Activated naive CD4-positive, alpha-beta T cell treated with anti-CD3 and anti-CD28 coated beads, Interleukin-2, amount 50 U/mL, for 16 hours (primary cell): ENCODE data around the gene ZNF576.
"Not testable (repeated sequence)": the region's sequence is repeated elsewhere in the genome, so short reads cannot be mapped to it uniquely, and the experiment has no call there.

ENCODE experiments used
- DNase-seq: peaks from one replicate; pipeline ENCODE4 v3.0.0-alpha.2; 2020

Gene ZNF576

GRCh38 chr19:43600326-43600725, 3.9 kb downstream of the ZNF576 start:
- not testable (repeated sequence) for DNase-seq

GRCh38 chr19:43605875-43606568, 9.6 kb downstream of the ZNF576 start:
- DNase-seq, result no peak

GRCh38 chr19:43606569-43607229, 10.3 kb downstream of the ZNF576 start:
- DNase-seq, result no peak

- DNase-seq, result no peak
Observed at GRCh38 chr19:43607238-43608205, 11.1 kb downstream of the ZNF576 start.

GRCh38 chr19:43609872-43610271, 13.5 kb downstream of the ZNF576 start:
- DNase-seq, result no peak

GRCh38 chr19:43610493-43610892, 14.1 kb downstream of the ZNF576 start:
- no peak for DNase-seq

GRCh38 chr19:43611788-43612187, 15.4 kb downstream of the ZNF576 start, which contains the start of gene SRRM5:
SRRM5 (plus strand) TSS chr19:43612088; CDS start chr19:43612122, 34 bp downstream.
- no peak for DNase-seq

GRCh38 chr19:43612374-43612773, 16.0 kb downstream of the ZNF576 start:
- DNase-seq, result no peak

- DNase-seq, result no peak
Observed at GRCh38 chr19:43616306-43616705, 19.9 kb downstream of the ZNF576 start.

- DNase-seq, result no peak
Observed at GRCh38 chr19:43616954-43617353, 20.6 kb downstream of the ZNF576 start.

- DNase-seq, result peak; percentile 57
Observed at GRCh38 chr19:43618921-43619261, 22.5 kb downstream of the ZNF576 start.

GRCh38 chr19:43619262-43620060, 23.1 kb downstream of the ZNF576 start, which contains the start of gene ZNF428:
ZNF428 (minus strand) TSS chr19:43619629; CDS start chr19:43614304, 5,325 bp downstream.
- DNase-seq, result peak; percentile 90

GRCh38 chr19:43620061-43621001, 23.9 kb downstream of the ZNF576 start:
- peak; percentile 89 for DNase-seq

- no peak for DNase-seq
Observed at GRCh38 chr19:43622070-43622469, 25.7 kb downstream of the ZNF576 start.

GRCh38 chr19:43622956-43623355, 26.6 kb downstream of the ZNF576 start:
- no peak for DNase-seq

- DNase-seq, result no peak
Observed at GRCh38 chr19:43623889-43624670, 27.7 kb downstream of the ZNF576 start.

GRCh38 chr19:43624933-43625332, 28.5 kb downstream of the ZNF576 start:
- DNase-seq, result peak; percentile 89

- DNase-seq, result no peak
Observed at GRCh38 chr19:43625918-43626579, 29.7 kb downstream of the ZNF576 start.

- no peak for DNase-seq
Observed at GRCh38 chr19:43626838-43627237, 30.4 kb downstream of the ZNF576 start.
